GM23338 (cell line): Measurements from ENCODE around the gene DCTPP1.

Experiments
- CREB1 ChIP-seq: fragments of 250-450 bp; sonication (Bioruptor Pico); IDR thresholded peaks from 2 replicates; pipeline ENCODE4 v1.5.0; 2020; ENCODE audit warnings: low read depth, mild to moderate bottlenecking, moderate library complexity
- CTCF ChIP-seq, 2 experiments: fragments of 200-600 bp in 1 of 2; sonication (generic) in 1 of 2; conservative IDR thresholded peaks; 2 replicates each; pipeline versions ENCODE4 v1.5.1 to v1.6.1; 2016 to 2017; ENCODE audit warnings: antibody characterized with exemption in 2 of 2, low read depth in 2 of 2, mild to moderate bottlenecking in 2 of 2, moderate library complexity in 1 of 2
- EZH2 ChIP-seq: fragments of 200-600 bp; sonication (generic); IDR thresholded peaks from one replicate; pipeline ENCODE4 v1.8.0; 2017; ENCODE audit warnings: antibody characterized with exemption, mild to moderate bottlenecking, low read depth; ENCODE audit not compliant: unreplicated experiment
- EZH2phosphoT487 ChIP-seq: fragments of 200-600 bp; sonication (generic); IDR thresholded peaks from one replicate; pipeline ENCODE4 v1.8.1; 2018; ENCODE audit warnings: antibody characterized with exemption; ENCODE audit not compliant: unreplicated experiment
- REST ChIP-seq: IDR thresholded peaks from one replicate; pipeline ENCODE4 v1.6.1; 2018; ENCODE audit warnings: antibody characterized with exemption; ENCODE audit not compliant: unreplicated experiment
- ZNF114 ChIP-seq: fragments of 250-450 bp; sonication (Bioruptor Pico); IDR thresholded peaks from 2 replicates; pipeline ENCODE4 v1.5.0; 2020; ENCODE audit warnings: mild to moderate bottlenecking, moderate library complexity

GRCh38 chr16:30446203-30446595 is 16.4 kb upstream of the DCTPP1 start:
- TF ChIP-seq CTCF (conservative IDR thresholded peaks at IDR 0.05; ENCODE audit: low read depth in 2 of 2), result no peak
- no peak for TF ChIP-seq CREB1
- TF ChIP-seq ZNF114, result no peak
- TF ChIP-seq EZH2, result no peak
- no peak for TF ChIP-seq EZH2phosphoT487
- TF ChIP-seq REST, result no peak
